Measurements from ENCODE around the gene PGLYRP2. TPM values are rescaled to one million over a fixed set of nuclear protein-coding genes. Genes with fewer than 3 reads are reported as not detected.

PGLYRP2 gene
- total and polyA plus RNA-seq, 9 of the 15 experiments (the other 6 are each of a cell fraction or from before 2014, with no cell fraction given), result not detected

GRCh38 chr19:15475611-15476010 is 3.7 kb downstream of the PGLYRP2 start:
- H3K9me1 ChIP-seq (ENCODE audit: control insufficient read depth, insufficient read depth, low read length), result no peaks in the 10 kb centered on the region
- H3K9ac ChIP-seq (ENCODE audit: insufficient read depth in 1 of 2, low read depth in 2 of 2, low read length in 2 of 2), result no peak overlapping the region
- TF ChIP-seq ARID3A (IDR thresholded peaks at IDR 0.05; ENCODE audit: borderline replicate concordance, low read depth, low read length) (no peak), SMARCA4 (IDR thresholded peaks at IDR 0.05) (no peak), ATF7 (IDR thresholded peaks at IDR 0.05) (no peak), SMC3 (conservative IDR thresholded peaks at IDR 0.05; ENCODE audit: insufficient read depth, low read depth, low read length) (no peak), CTBP1 (IDR thresholded peaks at IDR 0.05; ENCODE audit: borderline replicate concordance) (no peak), BACH1 (tag; IDR thresholded peaks at IDR 0.05) (no peak)
- no peak overlapping the region for H3K4me3 ChIP-seq
- WGBS (ENCODE audit: insufficient coverage, low coverage, missing lambda C conversion rate), result 3% methylated on average over 9 of the region's 10 CpGs
- no peaks in the 10 kb centered on the region; the same call in 1 of the 2 replicates for H4K20me1 ChIP-seq (replicated peaks; ENCODE audit: control insufficient read depth, insufficient read depth, low read length)
- H3K4me2 ChIP-seq (ENCODE audit: insufficient read depth, low read length), result no peak overlapping the region
- peaks cover 0 to 8% of the 10 kb centered on the region in 2 experiments; a peak in 2 of 5 replicates for H3K4me1 ChIP-seq (replicated peaks in 1 of 2; ENCODE audit: control insufficient read depth in 2 of 2, insufficient read depth in 2 of 2, low read length in 2 of 2)
- FAIRE-seq (no peak), ATAC-seq (no peak), DNase-seq (ENCODE audit: extremely low read depth in 1 of 4, low spot score in 3 of 4) (no peak)
- in situ Hi-C loops (cut with MboI), result no loop called here
- ChIA-PET POLR2A (interaction anchor here (0.6 kb wide), 2 partner anchors 9 to 67 kb away, joined by 3 to 4 read pairs; no protein-coding TSS in a partner anchor), CTCF (ENCODE audit: low intra/inter-chr PET ratio) (no interaction called here)
- no peak overlapping the region for H3K27ac ChIP-seq (ENCODE audit: extremely low read depth, low read depth, low read length)
- H3K9me3 ChIP-seq (replicated peaks; ENCODE audit: control insufficient read depth, insufficient read depth, low read depth, low read length), result no peaks in the 10 kb centered on the region
- H3K27me3 ChIP-seq (ENCODE audit: control insufficient read depth in 2 of 2, insufficient read depth in 2 of 2, low read length in 2 of 2), result peaks cover 7 to 29% of the 10 kb centered on the region in 2 experiments; a peak in 4 of 5 replicates
- intact Hi-C loops (cut with micrococcal nuclease), result no loop called here
- H3K79me2 ChIP-seq (ENCODE audit: control insufficient read depth, insufficient read depth, low read length), result no peaks in the 10 kb centered on the region
- no peak overlapping the region for H2AFZ ChIP-seq (ENCODE audit: low read depth, low read length)
- no peaks in the 10 kb centered on the region for H3K36me3 ChIP-seq (ENCODE audit: control insufficient read depth, insufficient read depth, low read length)
- no TSS peak for BruUV-seq (replicated peaks)
